Measurements from ENCODE around the gene PRPS1L1. TPM values are rescaled to one million over a fixed set of nuclear protein-coding genes. Genes with fewer than 3 reads are reported as not detected.

Gene PRPS1L1
- total RNA-seq, 4 donors from 2014 or later = not detected

DNA sequence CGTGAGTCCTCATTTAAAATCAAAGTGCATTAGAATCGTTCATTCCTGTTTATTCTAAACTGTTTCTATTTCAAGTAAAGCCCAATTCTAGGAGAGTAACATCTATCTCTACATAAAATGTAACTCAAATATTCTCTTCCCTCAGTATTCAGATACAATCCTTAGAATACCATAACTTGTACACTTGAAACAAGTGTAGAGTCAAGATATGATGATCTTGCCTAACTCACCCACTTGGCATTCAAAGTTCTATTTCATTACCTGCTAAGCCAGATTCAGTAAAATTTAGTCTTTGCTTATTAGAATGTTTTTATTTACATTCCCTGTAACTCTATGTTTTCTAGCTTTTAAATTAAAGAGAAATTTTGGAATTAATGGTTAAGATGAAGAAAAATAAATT, 31.6 kb downstream of the PRPS1L1 start:
- TF ChIP-seq CTCF (IDR thresholded peaks at IDR 0.05; ENCODE audit: low read depth) = no peak

DNA sequence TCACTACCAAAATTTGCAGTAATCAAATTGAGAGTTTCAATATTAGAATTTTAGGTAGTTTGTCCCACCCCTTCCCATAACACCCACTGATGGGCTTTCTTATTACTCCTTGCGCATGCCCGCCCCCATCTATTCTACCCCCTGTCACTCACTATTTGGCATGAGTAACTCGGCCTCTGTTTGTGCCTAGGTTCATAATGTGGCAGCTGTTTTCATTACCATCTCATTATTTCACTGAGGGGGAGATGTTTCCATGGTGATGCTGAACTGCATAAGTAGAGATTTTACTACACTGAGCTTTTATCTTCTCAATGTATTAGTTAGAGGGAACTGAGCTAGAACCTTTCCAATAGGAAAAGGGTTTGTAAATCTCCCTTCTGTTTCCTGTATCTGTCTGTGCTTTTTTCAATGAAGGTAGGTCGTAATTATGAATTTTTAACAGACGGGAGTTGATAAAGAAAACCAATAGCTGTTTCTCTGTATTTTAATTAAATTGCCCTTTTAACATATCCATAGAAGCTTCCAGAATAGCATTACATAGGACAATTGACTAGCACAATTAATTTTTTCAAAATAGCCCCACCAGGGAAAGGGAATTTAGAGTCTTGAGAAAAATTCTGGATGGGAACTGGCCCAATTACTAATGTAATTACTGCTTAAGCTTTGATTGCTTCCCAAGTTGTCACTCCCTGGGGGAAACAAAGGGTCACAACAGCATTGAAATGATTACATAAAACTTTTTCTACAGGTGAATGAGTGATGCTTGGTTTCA, 33.4 kb downstream of the PRPS1L1 start:
- no peak for TF ChIP-seq CTCF (IDR thresholded peaks at IDR 0.05; ENCODE audit: low read depth)

DNA sequence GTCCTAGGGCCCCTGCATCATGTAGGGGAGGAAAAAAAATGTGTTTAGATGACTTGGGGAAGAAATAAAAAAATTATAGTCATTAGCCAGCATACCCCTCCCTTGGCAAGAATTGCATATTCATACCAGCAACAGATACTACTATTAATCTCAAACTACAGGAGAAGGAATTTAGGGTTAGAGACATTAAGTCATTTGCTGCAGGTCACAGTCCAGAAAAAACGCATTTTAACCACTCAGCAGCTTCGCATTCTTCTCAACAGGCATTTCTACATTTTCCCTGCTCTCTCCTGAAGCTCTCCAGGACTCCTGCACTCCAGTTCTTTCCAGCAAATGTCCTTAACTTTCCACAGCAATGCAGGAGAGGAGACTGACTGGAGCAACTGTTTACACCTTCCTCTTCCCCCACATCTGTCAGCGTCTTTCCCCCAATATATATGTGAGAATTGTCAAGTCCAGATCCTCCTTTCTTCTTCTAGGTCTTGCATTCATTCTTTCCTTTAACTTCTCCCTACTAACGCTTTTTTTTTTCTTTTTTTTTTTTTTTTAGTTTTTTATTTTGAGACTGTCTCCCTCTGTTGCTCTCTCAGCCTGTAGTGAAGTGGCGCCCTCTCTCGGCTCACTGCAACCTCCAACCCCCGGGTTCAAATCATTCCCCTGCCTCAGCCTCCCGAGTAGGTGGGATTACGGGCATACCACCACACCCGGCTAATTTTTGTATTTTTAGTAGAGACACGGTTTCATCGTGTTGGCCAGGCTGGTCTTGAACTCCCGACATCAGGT, 35.6 kb downstream of the PRPS1L1 start:
- TF ChIP-seq CTCF (IDR thresholded peaks at IDR 0.05; ENCODE audit: low read depth) = no peak

DNA sequence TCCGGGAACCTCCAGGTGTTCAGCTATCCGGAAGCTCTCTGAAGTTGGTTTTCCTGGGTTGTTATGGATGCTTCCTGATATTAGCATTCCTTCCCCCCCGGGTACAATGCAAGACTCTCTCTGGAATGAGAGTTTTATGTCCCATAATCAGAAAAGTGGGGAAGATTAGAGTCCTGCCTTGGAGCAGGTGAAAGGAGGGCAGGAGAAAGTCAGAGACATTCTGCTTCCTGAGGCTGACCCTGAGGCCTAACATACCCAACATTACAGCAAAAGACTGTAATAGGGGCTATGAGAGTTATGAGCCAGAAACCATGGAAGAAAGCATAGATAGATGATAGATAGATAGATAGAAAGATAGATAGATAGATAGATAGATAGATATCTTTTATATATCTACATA, 36.9 kb downstream of the PRPS1L1 start:
- TF ChIP-seq CTCF (IDR thresholded peaks at IDR 0.05; ENCODE audit: low read depth) = no peak

DNA sequence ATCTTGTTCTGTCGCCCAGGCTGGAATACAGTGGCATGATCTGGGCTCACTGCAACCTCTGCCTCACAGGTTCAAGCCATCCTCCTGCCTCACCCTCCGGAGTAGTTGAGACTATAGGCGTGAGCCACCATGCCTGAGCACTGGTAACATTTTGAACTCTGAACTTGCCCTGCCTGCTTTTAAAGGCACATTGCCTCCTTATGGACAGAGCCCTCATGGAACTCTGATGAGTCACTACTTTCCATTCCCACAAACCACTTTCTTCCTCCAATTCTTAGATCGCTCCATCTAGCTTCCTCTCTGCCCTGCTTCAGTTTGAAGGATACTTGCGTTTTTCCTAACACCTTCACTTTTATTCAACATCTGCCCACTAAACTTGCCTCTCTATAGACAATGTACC, 38.1 kb downstream of the PRPS1L1 start:
- TF ChIP-seq CTCF (IDR thresholded peaks at IDR 0.05; ENCODE audit: low read depth) = no peak

DNA sequence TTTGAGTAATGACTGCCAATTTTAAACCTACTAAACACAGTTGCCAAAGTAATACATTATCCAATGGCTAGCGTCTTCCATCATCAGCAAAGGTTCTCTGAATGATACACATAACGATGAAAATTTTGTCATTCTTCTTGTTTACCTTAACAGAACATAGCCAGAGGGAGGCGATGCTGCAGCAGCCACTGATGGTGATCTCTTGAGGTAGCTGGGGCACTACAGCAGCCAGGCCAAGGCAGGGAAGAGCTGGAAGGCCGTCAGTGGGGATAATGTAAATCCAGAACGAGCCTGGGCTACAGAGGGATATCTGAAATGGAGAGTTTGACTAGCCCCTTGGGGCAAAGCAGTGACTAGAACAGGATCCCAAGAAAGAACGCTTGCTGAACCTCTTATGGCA, 38.8 kb downstream of the PRPS1L1 start:
- no peak for TF ChIP-seq CTCF (IDR thresholded peaks at IDR 0.05; ENCODE audit: low read depth)

DNA sequence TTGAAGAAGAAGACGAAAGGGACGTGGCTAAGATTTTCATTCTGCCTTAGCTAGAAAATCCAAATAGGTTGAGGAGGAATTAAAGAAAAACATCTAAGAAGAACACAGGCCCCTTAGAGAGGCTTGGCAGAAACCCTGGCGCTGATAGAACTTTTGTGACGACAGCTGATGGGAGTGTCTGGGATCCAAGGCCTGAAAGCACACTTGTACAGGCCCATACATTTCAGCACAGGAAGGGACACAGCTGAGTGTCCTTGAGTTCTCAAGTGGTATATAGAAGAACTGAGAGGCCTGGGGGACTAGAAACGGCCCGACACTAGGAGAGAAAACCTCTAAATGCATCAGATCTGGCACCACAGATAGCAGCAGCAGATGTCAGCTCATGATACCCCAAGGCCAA, 39.5 kb downstream of the PRPS1L1 start:
- no peak for TF ChIP-seq CTCF (IDR thresholded peaks at IDR 0.05; ENCODE audit: low read depth)
